WI38 (cell line): ENCODE results near the gene MEGF6.

Experiments
- H3K4me3 ChIP-seq: 2 replicates; pipeline ENCODE4 v1.5.1; 2011; ENCODE audit warnings: low read depth, mild to moderate bottlenecking, control low read depth, low read length
- CTCF ChIP-seq: IDR thresholded peaks from 2 replicates; pipeline ENCODE4 v1.5.1; 2012; ENCODE audit warnings: low read depth, mild to moderate bottlenecking, control low read depth, low read length

MEGF6 gene

GRCh38 chr1:3459940-3460671 lies 151.2 kb downstream of the MEGF6 start:
- H3K4me3 ChIP-seq = no peak overlapping the region
- no peak for TF ChIP-seq CTCF

- H3K4me3 ChIP-seq = no peak overlapping the region
- TF ChIP-seq CTCF = no peak
Measured at GRCh38 chr1:3459051-3459908, 152.0 kb downstream of the MEGF6 start.

- TF ChIP-seq CTCF = no peak
- H3K4me3 ChIP-seq = no peak overlapping the region
Measured at GRCh38 chr1:3457910-3458883, 153.1 kb downstream of the MEGF6 start.

- no peak overlapping the region for H3K4me3 ChIP-seq
Measured at GRCh38 chr1:3456964-3457909, 154.1 kb downstream of the MEGF6 start.

GRCh38 chr1:3456449-3456963 lies 154.8 kb downstream of the MEGF6 start:
- no peak overlapping the region for H3K4me3 ChIP-seq
- TF ChIP-seq CTCF = no peak

More at GRCh38 chr1:3456964-3457909, 154.1 kb downstream of the MEGF6 start:
- no peak for TF ChIP-seq CTCF
